Measurements from ENCODE around the gene PYY. TPM values are rescaled to one million over a fixed set of nuclear protein-coding genes. Genes with fewer than 3 reads are reported as not detected.
A peak's percentile ranks its signal among the peaks of the same experiment; 100 is the strongest.

Gene PYY
- total and polyA plus RNA-seq, 7 donors = 3.2 to 185 (median 47.8) TPM; not detected in 3

GRCh38 chr17:43924558-43924957, 29.2 kb downstream of the PYY start:
- no peak overlapping the region for H3K27ac ChIP-seq
- no peak for DNase-seq
- intact Hi-C loops (cut with DNase I) = no loop called here
- H3K27me3 ChIP-seq = peaks cover 6 to 59% (median 22%) of the 10 kb centered on the region in 3 donors
- TF ChIP-seq EP300 (IDR thresholded peaks at IDR 0.05) = no peak
- no peak for TF ChIP-seq POLR2A (IDR thresholded peaks at IDR 0.05)
- no peak for TF ChIP-seq CTCF (IDR thresholded peaks at IDR 0.05)
- TF ChIP-seq POLR2AphosphoS5 (IDR thresholded peaks at IDR 0.05) = no peak
- no peaks in the 10 kb centered on the region for H3K36me3 ChIP-seq
- no peaks in the 10 kb centered on the region for H3K9me3 ChIP-seq
- no peak overlapping the region for H3K4me3 ChIP-seq
- 83 to 86% methylated on average over 2 of the region's 2 CpGs for WGBS, 2 donors
- H3K4me1 ChIP-seq = peaks cover 0 to 11% (median 8%) of the 10 kb centered on the region in 4 donors

GRCh38 chr17:43920500-43921095, 33.1 kb downstream of the PYY start:
- Histone ChIP-seq H3K27me3 (peaks cover 0 to 51% (median 16%) of the 10 kb centered on the region in 3 donors), H3K9me3 (no peaks in the 10 kb centered on the region), H3K4me3 (no peak overlapping the region), H3K36me3 (no peaks in the 10 kb centered on the region), H3K4me1 (peaks cover 0 to 10% (median 8%) of the 10 kb centered on the region in 4 donors), H3K27ac (no peak overlapping the region)
- intact Hi-C loops (cut with DNase I) = no loop called here
- WGBS, 2 donors = 64 to 68% methylated on average over 10 of the region's 10 CpGs
- no peak for DNase-seq
- TF ChIP-seq POLR2A (IDR thresholded peaks at IDR 0.05) = no peak
- TF ChIP-seq EP300 (IDR thresholded peaks at IDR 0.05) = no peak
- TF ChIP-seq CTCF (IDR thresholded peaks at IDR 0.05) = no peak
- TF ChIP-seq POLR2AphosphoS5 (IDR thresholded peaks at IDR 0.05) = no peak

GRCh38 chr17:43918026-43918389, 35.7 kb downstream of the PYY start:
- 40 to 54% methylated on average over 13 of the region's 13 CpGs for WGBS, 2 donors
- Histone ChIP-seq H3K27me3 (peaks cover 0 to 43% (median 10%) of the 10 kb centered on the region in 3 donors), H3K4me1 (peaks cover 0 to 10% (median 8%) of the 10 kb centered on the region in 4 donors), H3K4me3 (peak overlapping the region in 1 of 4 donors; percentile 28), H3K27ac (no peak overlapping the region), H3K36me3 (no peaks in the 10 kb centered on the region), H3K9me3 (no peaks in the 10 kb centered on the region)
- intact Hi-C loops (cut with DNase I) = no loop called here
- TF ChIP-seq EP300 (IDR thresholded peaks at IDR 0.05) = no peak
- no peak for TF ChIP-seq POLR2AphosphoS5 (IDR thresholded peaks at IDR 0.05)
- no peak for TF ChIP-seq POLR2A (IDR thresholded peaks at IDR 0.05)
- TF ChIP-seq CTCF (IDR thresholded peaks at IDR 0.05) = no peak
- DNase-seq = no peak

- intact Hi-C loops (cut with DNase I) = no loop called here
- DNase-seq = no peak
- H3K9me3 ChIP-seq = no peaks in the 10 kb centered on the region
- WGBS, 2 donors = 13 to 17% methylated on average over 43 of the region's 43 CpGs
- H3K27ac ChIP-seq = no peak overlapping the region
- H3K36me3 ChIP-seq = no peaks in the 10 kb centered on the region
- H3K4me1 ChIP-seq = peaks cover 0 to 10% (median 8%) of the 10 kb centered on the region in 4 donors
- no peak for TF ChIP-seq POLR2AphosphoS5 (IDR thresholded peaks at IDR 0.05)
- TF ChIP-seq CTCF (IDR thresholded peaks at IDR 0.05) = peak in 2 of 4 experiments; percentile 30 to 51
- no peak for TF ChIP-seq POLR2A (IDR thresholded peaks at IDR 0.05)
- peak overlapping the region in 3 of 4 donors; percentile 27 to 37 (median 28) for H3K4me3 ChIP-seq
- H3K27me3 ChIP-seq = peaks cover 0 to 42% (median 10%) of the 10 kb centered on the region in 3 donors
These were observed 36.3 kb downstream of the PYY start for GRCh38 chr17:43917348-43918025.
